GM23338 (cell line): ENCODE measurements around the gene CTNNA3. TPM values are rescaled to one million over a fixed set of nuclear protein-coding genes. Genes with fewer than 3 reads are reported as not detected.

ENCODE experiments used
- ATAC-seq: fragments of 200-7000 bp; cut with Tn5 transposase; 3 replicates; pipeline ENCODE4 v1.9.1; 2020
- DNase-seq: peaks from one replicate; pipeline ENCODE4 v3.0.0-alpha.2; 2015; ENCODE audit warnings: low spot score
- H2AFZ ChIP-seq: fragments of 200-600 bp; sonication (generic); 2 replicates; pipeline ENCODE4 v1.8.0; 2016; ENCODE audit warnings: antibody characterized with exemption, mild to moderate bottlenecking, moderate library complexity
- H3F3A ChIP-seq: fragments of 200-600 bp; sonication (generic); replicated peaks from 2 replicates; pipeline ENCODE4 v1.8.0; 2017; ENCODE audit warnings: antibody characterized with exemption, mixed run types, low read depth
- H3K27ac ChIP-seq: fragments of 200-600 bp; sonication (generic); 2 replicates; pipeline ENCODE4 v1.6.1; 2016; ENCODE audit warnings: low read depth
- H3K27me3 ChIP-seq: fragments of 200-600 bp; sonication (generic); 2 replicates; pipeline ENCODE4 v1.8.0; 2016; ENCODE audit warnings: mild to moderate bottlenecking, mixed run types, moderate library complexity; ENCODE audit not compliant: insufficient read depth
- H3K36me3 ChIP-seq: fragments of 200-600 bp; sonication (generic); 2 replicates; pipeline ENCODE4 v1.8.0; 2016; ENCODE audit warnings: mild to moderate bottlenecking; ENCODE audit not compliant: insufficient read depth
- H3K4me1 ChIP-seq: fragments of 200-600 bp; sonication (generic); 2 replicates; pipeline ENCODE4 v1.8.0; 2016; ENCODE audit warnings: mild to moderate bottlenecking, moderate library complexity; ENCODE audit not compliant: insufficient read depth
- H3K4me2 ChIP-seq: fragments of 200-600 bp; sonication (generic); 2 replicates; pipeline ENCODE4 v1.7.1; 2017; ENCODE audit warnings: mixed run types
- H3K4me3 ChIP-seq: fragments of 200-600 bp; sonication (generic); 2 replicates; pipeline ENCODE4 v1.6.1; 2016; ENCODE audit warnings: mixed run types
- H3K79me2 ChIP-seq: fragments of 200-600 bp; sonication (generic); replicated peaks from 2 replicates; pipeline ENCODE4 v1.8.0; 2017; ENCODE audit warnings: mild to moderate bottlenecking; ENCODE audit not compliant: insufficient read depth
- H3K9me2 ChIP-seq: fragments of 200-600 bp; sonication (generic); 2 replicates; pipeline ENCODE4 v1.8.0; 2017; ENCODE audit not compliant: insufficient read depth
- H4K20me1 ChIP-seq: fragments of 200-600 bp; sonication (generic); replicated peaks from 2 replicates; pipeline ENCODE4 v1.8.0; 2017; ENCODE audit warnings: mild to moderate bottlenecking; ENCODE audit not compliant: insufficient read depth
- H3K27ac Mint-ChIP-seq: 2 replicates; pipeline ENCODE4 v1.8.0; 2020; ENCODE audit warnings: inconsistent platforms, mild to moderate bottlenecking, moderate library complexity, mixed read lengths
- H3K27me3 Mint-ChIP-seq: 3 replicates; pipeline ENCODE4 v1.8.0; 2022; ENCODE audit warnings: low read depth, mild to moderate bottlenecking, moderate library complexity, mixed read lengths, inconsistent platforms; ENCODE audit not compliant: insufficient read depth, poor library complexity
- H3K36me3 Mint-ChIP-seq: 3 replicates; pipeline ENCODE4 v1.8.0; 2021; ENCODE audit warnings: low read depth, mild to moderate bottlenecking, inconsistent platforms, moderate library complexity, mixed read lengths
- H3K4me1 Mint-ChIP-seq: 3 replicates; pipeline ENCODE4 v1.8.0; 2020; ENCODE audit warnings: mild to moderate bottlenecking, inconsistent platforms, mixed read lengths
- H3K4me3 Mint-ChIP-seq: 3 replicates; pipeline ENCODE4 v1.8.0; 2021; ENCODE audit warnings: moderate library complexity, mild to moderate bottlenecking, inconsistent platforms, mixed read lengths
- H3K9me3 Mint-ChIP-seq: 3 replicates; pipeline ENCODE4 v1.8.0; 2020; ENCODE audit warnings: moderate library complexity, mild to moderate bottlenecking, inconsistent platforms, mixed read lengths
- CREB1 ChIP-seq: fragments of 250-450 bp; sonication (Bioruptor Pico); IDR thresholded peaks from 2 replicates; pipeline ENCODE4 v1.5.0; 2020; ENCODE audit warnings: low read depth, mild to moderate bottlenecking, moderate library complexity
- EZH2 ChIP-seq: fragments of 200-600 bp; sonication (generic); IDR thresholded peaks from one replicate; pipeline ENCODE4 v1.8.0; 2017; ENCODE audit warnings: antibody characterized with exemption, mild to moderate bottlenecking, low read depth; ENCODE audit not compliant: unreplicated experiment
- EZH2phosphoT487 ChIP-seq: fragments of 200-600 bp; sonication (generic); IDR thresholded peaks from one replicate; pipeline ENCODE4 v1.8.1; 2018; ENCODE audit warnings: antibody characterized with exemption; ENCODE audit not compliant: unreplicated experiment
- NANOG ChIP-seq: IDR thresholded peaks from 2 replicates; pipeline ENCODE4 v1.6.1; 2016; ENCODE audit warnings: antibody characterized with exemption, borderline replicate concordance
- ZNF462 ChIP-seq: fragments of 250-450 bp; sonication (Bioruptor Pico); IDR thresholded peaks from 2 replicates; pipeline ENCODE4 v1.5.0; 2020; ENCODE audit warnings: mild to moderate bottlenecking, moderate library complexity
- polyA plus RNA-seq: library from polyadenylated mRNA; unstranded; fragments of >200 nt; fragmentation: Nextera tagmentation; extraction: Ambion mirVana; gene quantifications from 2 replicates; pipeline ENCODE4 v1.2.1, GENCODE V29; 2016
- total RNA-seq: library from RNA; depleted of rRNA; stranded (reverse); fragments of >200 nt; shearing (Covaris generic); gene quantifications from 2 replicates; pipeline ENCODE4 v1.2.3, GENCODE V29; 2014
- TF ChIP-seq, protein P1 (sequence below): IDR thresholded peaks from 2 replicates; pipeline ENCODE4 v1.6.1; 2016; ENCODE audit warnings: antibody characterized with exemption

CTNNA3 gene
- total and polyA plus RNA-seq, 2 experiments from 2014 or later: 0.71 to 3.3 TPM

DNA sequence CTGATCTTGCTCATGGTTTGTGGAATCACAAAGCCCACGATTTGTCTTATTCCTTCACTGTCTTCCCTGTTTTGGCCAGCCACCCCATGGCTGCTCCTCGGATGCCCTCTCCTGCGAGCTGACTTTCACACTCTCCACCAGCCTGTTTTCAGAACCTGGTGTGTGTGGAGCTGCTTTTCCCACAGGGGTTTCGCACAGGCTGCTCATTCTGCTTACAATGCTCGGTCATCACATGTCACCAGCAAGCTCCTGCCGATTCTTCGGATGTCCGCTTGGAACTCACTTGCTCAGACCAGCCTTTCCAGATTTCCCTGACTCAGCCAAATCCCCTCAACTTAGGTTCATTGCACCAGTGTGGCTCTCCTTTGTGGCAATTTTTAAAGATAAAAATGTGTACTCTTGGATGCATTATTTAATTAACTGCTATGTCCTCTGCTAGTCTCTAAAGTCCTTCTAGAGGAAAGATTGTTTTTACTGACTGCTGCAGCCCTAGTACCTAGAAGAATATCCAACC, 1788.7 kb downstream of the CTNNA3 start (continued):
- no peak for TF ChIP-seq ZNF462 (CRISPR knock-in tag)

- Histone ChIP-seq H3K4me3 (no peak overlapping the region), H3K27ac (no peak overlapping the region), H3K36me3 (no peaks in the 10 kb centered on the region), H3K79me2 (no peaks in the 10 kb centered on the region), H3K4me2 (no peak overlapping the region), H2AFZ (peak overlapping the region; percentile 28; the same call in 1 of the 2 replicates), H3K27me3 (no peaks in the 10 kb centered on the region), H3K9me2 (0 out of 2 replicates have a peak, but pooled peaks cover 11% of the 10 kb centered on the region), H3F3A (no peaks in the 10 kb centered on the region), H3K4me1 (no peaks in the 10 kb centered on the region), H4K20me1 (no peaks in the 10 kb centered on the region)
- DNase-seq (no peak), ATAC-seq (no peak)
- no peaks in the 10 kb centered on the region for H3K27me3 Mint-ChIP-seq
- H3K27ac Mint-ChIP-seq: no peak overlapping the region
- no peak overlapping the region for H3K4me3 Mint-ChIP-seq
- H3K36me3 Mint-ChIP-seq: no peaks in the 10 kb centered on the region
- H3K9me3 Mint-ChIP-seq: no peaks in the 10 kb centered on the region
- no peaks in the 10 kb centered on the region for H3K4me1 Mint-ChIP-seq
- TF ChIP-seq CREB1 (CRISPR knock-in tag) (no peak), ZNF462 (CRISPR knock-in tag) (no peak), NANOG (no peak), EZH2 (no peak), EZH2phosphoT487 (no peak)
- TF ChIP-seq, protein P1, sequence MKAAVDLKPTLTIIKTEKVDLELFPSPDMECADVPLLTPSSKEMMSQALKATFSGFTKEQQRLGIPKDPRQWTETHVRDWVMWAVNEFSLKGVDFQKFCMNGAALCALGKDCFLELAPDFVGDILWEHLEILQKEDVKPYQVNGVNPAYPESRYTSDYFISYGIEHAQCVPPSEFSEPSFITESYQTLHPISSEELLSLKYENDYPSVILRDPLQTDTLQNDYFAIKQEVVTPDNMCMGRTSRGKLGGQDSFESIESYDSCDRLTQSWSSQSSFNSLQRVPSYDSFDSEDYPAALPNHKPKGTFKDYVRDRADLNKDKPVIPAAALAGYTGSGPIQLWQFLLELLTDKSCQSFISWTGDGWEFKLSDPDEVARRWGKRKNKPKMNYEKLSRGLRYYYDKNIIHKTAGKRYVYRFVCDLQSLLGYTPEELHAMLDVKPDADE: no peak
Measured at GRCh38 chr10:65903620-65904019, 1792.4 kb downstream of the CTNNA3 start.
